DOHH2 (cell line): ENCODE measurements around the gene APBA2.

ENCODE experiments used
- EZH2phosphoT487 ChIP-seq: fragments of 200-600 bp; sonication (generic); IDR thresholded peaks from 2 replicates; pipeline ENCODE4 v1.6.1; 2017; ENCODE audit warnings: borderline replicate concordance, mild to moderate bottlenecking, antibody characterized with exemption, low read length, moderate library complexity, mixed read lengths
- TF ChIP-seq, protein P1 (sequence below): fragments of 200-600 bp; sonication (generic); IDR thresholded peaks from one replicate; pipeline ENCODE4 v1.5.1; 2014; ENCODE audit warnings: antibody characterized with exemption, mild to moderate bottlenecking, low read depth, low read length; ENCODE audit not compliant: poor library complexity, severe bottlenecking

DNA sequence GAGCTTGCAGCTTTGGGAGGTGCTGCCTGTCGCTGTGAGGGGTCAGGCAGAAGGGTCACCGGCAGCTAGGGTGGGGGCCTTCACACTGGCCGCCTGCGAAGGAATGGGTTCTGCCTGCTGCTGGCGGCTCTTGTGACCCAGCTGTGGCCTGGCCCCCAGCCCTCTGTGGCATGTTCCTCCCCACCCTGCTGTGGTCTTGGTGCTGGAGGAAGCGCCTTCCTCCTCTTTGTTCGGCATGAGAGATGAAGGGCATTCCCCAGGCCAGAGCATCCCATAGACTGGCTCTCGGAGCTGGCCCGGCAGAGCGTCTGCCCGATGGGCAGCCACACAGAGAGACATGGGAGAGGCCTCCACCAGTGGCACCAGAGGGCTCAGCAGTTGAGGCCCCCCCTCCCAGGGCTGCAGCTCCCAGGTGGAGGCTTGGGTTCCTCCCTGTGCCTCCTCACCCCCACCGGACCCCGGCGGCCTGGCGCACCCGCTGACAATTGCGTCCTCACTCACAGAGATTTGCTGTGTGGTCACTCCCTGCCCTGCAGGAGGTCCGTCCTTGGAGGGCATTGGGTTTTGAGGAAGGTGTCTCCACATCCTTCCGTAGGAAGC is 221.6 kb downstream of the APBA2 start:
- TF ChIP-seq, protein P1, sequence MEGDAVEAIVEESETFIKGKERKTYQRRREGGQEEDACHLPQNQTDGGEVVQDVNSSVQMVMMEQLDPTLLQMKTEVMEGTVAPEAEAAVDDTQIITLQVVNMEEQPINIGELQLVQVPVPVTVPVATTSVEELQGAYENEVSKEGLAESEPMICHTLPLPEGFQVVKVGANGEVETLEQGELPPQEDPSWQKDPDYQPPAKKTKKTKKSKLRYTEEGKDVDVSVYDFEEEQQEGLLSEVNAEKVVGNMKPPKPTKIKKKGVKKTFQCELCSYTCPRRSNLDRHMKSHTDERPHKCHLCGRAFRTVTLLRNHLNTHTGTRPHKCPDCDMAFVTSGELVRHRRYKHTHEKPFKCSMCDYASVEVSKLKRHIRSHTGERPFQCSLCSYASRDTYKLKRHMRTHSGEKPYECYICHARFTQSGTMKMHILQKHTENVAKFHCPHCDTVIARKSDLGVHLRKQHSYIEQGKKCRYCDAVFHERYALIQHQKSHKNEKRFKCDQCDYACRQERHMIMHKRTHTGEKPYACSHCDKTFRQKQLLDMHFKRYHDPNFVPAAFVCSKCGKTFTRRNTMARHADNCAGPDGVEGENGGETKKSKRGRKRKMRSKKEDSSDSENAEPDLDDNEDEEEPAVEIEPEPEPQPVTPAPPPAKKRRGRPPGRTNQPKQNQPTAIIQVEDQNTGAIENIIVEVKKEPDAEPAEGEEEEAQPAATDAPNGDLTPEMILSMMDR = no peak
- TF ChIP-seq EZH2phosphoT487 = no peak
